PC-9 (cell line): Measurements from ENCODE around the gene BMP4. TPM values are rescaled to one million over a fixed set of nuclear protein-coding genes. Genes with fewer than 3 reads are reported as not detected.

ENCODE experiments used
- BruUV-seq: library from RNA; stranded (reverse); fragments of 400-500 nt; replicated peaks from 2 replicates; lab custom pipeline; 2021; lab: Mats Ljungman, UMichigan
- CTCF ChIA-PET: fragments of 300-600 bp; sonication (Branson Sonifier 250); formaldehyde crosslinking; loops from one replicate; lab custom pipeline; 2022; ENCODE audit warnings: antibody characterized with exemption; lab: Charles Lee
- POLR2A ChIA-PET: fragments of 300-600 bp; sonication (Branson Sonifier 250); formaldehyde crosslinking; loops from one replicate; lab custom pipeline; 2022; ENCODE audit warnings: antibody characterized with exemption; ENCODE audit not compliant: unreplicated experiment; lab: Charles Lee
- DNase-seq, 2 experiments: peaks; one replicate each; pipeline versions ENCODE4 v3.0.0 to v3.0.0-alpha.2; 2015 to 2022; ENCODE audit warnings: mixed read lengths in 1 of 2
- H2AFZ ChIP-seq: fragments of 200-600 bp; sonication (generic); 2 replicates; pipeline ENCODE4 v1.8.1; 2017; ENCODE audit warnings: antibody characterized with exemption
- H3F3A ChIP-seq: fragments of 200-600 bp; sonication (generic); 2 replicates; pipeline ENCODE4 v1.8.1; 2017; ENCODE audit warnings: antibody characterized with exemption, mild to moderate bottlenecking, low read depth; ENCODE audit not compliant: insufficient read depth
- H3K27ac ChIP-seq: fragments of 200-600 bp; sonication (generic); 2 replicates; pipeline ENCODE4 v1.6.1; 2016; ENCODE audit warnings: mixed run types
- H3K27me3 ChIP-seq: fragments of 200-600 bp; sonication (generic); 2 replicates; pipeline ENCODE4 v1.6.1; 2016; ENCODE audit warnings: low read depth, mixed run types; ENCODE audit not compliant: insufficient read depth
- H3K36me3 ChIP-seq: fragments of 200-600 bp; sonication (generic); 2 replicates; pipeline ENCODE4 v1.6.1; 2016; ENCODE audit warnings: low read depth, mixed run types
- H3K4me1 ChIP-seq: fragments of 200-600 bp; sonication (generic); replicated peaks from 2 replicates; pipeline ENCODE4 v1.6.1; 2016; ENCODE audit warnings: mixed run types; ENCODE audit not compliant: insufficient read depth
- H3K4me2 ChIP-seq: fragments of 200-600 bp; sonication (generic); 2 replicates; pipeline ENCODE4 v1.6.1; 2017; ENCODE audit warnings: mixed run types
- H3K4me3 ChIP-seq: fragments of 200-600 bp; sonication (generic); 2 replicates; pipeline ENCODE4 v1.6.1; 2016; ENCODE audit warnings: mixed run types
- H3K79me2 ChIP-seq: fragments of 200-600 bp; sonication (generic); 2 replicates; pipeline ENCODE4 v1.6.1; 2017; ENCODE audit warnings: low read depth, mixed run types
- H3K9me2 ChIP-seq: fragments of 200-600 bp; sonication (generic); 2 replicates; pipeline ENCODE4 v1.8.1; 2017; ENCODE audit warnings: mild to moderate bottlenecking; ENCODE audit not compliant: insufficient read depth
- H3K9me3 ChIP-seq: fragments of 200-600 bp; sonication (generic); 2 replicates; pipeline ENCODE4 v1.8.1; 2016; ENCODE audit warnings: low read depth; ENCODE audit not compliant: insufficient read depth
- H4K20me1 ChIP-seq: fragments of 200-600 bp; sonication (generic); 2 replicates; pipeline ENCODE4 v1.8.1; 2017; ENCODE audit not compliant: insufficient read depth
- CTCF ChIP-seq: fragments of 200-600 bp; sonication (generic); conservative IDR thresholded peaks from 2 replicates; pipeline ENCODE4 v1.6.1; 2017; ENCODE audit warnings: mixed run types, antibody characterized with exemption, mild to moderate bottlenecking, moderate library complexity
- EZH2 ChIP-seq: fragments of 200-600 bp; sonication (generic); IDR thresholded peaks from 2 replicates; pipeline ENCODE4 v1.8.0; 2017; ENCODE audit warnings: antibody characterized with exemption, low read depth
- intact Hi-C: fragments of 100-400 bp; cut with micrococcal nuclease; formaldehyde crosslinking; loops from one replicate; pipeline ENCODE4 v1.10.0; 2022; ENCODE audit not compliant: unreplicated experiment
- total RNA-seq: library from RNA; stranded (reverse); gene quantifications from 2 replicates; pipeline ENCODE4 v1.2.3, GENCODE V29; 2021

BMP4 gene
- total RNA-seq, 1 experiment from 2014 or later: 63.5 TPM

DNA sequence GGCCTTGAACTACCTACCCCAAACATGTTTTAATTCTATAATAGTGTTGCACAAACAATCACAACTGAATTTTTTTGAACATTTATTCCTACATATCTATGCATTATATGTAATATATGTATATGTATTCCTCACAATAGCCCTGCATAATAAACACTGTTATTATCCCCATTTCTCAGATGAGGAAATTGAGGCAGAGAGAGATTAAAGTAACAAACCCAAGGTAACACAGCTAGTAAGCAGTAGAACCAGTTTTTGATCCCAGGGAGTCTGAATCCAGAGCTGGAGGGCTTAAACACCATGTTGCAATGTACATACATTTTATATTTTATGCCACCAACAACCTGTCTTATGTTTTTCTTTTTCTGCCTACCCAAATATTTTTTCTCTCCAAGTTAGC lies 26.5 kb upstream of the BMP4 start:
- no peaks in the 10 kb centered on the region for H3K4me1 ChIP-seq
- H3K9me2 ChIP-seq: no peaks in the 10 kb centered on the region
- no peaks in the 10 kb centered on the region for H3K79me2 ChIP-seq
- CTCF ChIA-PET: no interaction called here
- no peak overlapping the region for H2AFZ ChIP-seq
- no peak for TF ChIP-seq EZH2
- TF ChIP-seq CTCF: no peak
- DNase-seq: no peak
- no peak overlapping the region for H3K4me2 ChIP-seq
- POLR2A ChIA-PET: no interaction called here
- no peaks in the 10 kb centered on the region for H3F3A ChIP-seq
- H3K27me3 ChIP-seq: no peaks in the 10 kb centered on the region
- intact Hi-C loops: no loop called here
- H3K36me3 ChIP-seq: no peaks in the 10 kb centered on the region
- no peak overlapping the region for H3K27ac ChIP-seq
- no peak overlapping the region for H3K4me3 ChIP-seq
- H4K20me1 ChIP-seq: no peaks in the 10 kb centered on the region
- BruUV-seq: no TSS peak
- H3K9me3 ChIP-seq: peaks cover 4% of the 10 kb centered on the region

DNA sequence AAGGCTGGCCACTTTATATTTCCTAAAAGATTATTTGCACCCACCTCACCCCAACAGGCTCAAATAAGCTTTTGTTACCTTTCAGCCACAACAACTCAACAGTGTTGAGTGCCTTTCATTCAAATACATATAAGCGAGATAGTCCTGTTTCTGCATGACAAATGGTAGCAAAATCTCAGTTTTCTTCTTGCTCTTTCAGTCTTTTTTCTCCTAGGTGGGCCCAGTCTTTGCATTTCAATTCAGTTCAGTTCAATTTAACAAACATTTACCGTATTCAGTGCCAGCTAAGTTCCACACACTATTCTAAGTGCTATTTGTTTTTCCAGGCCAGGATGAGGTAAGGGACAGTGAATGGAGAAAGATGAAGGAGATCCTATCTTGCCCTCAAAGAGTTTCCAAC lies 25.9 kb upstream of the BMP4 start:
- H3K4me1 ChIP-seq: no peaks in the 10 kb centered on the region
- no peak for DNase-seq
- H2AFZ ChIP-seq: no peak overlapping the region
- no TSS peak for BruUV-seq
- no peaks in the 10 kb centered on the region for H3K9me2 ChIP-seq
- H3K27me3 ChIP-seq: no peaks in the 10 kb centered on the region
- H3K27ac ChIP-seq: no peak overlapping the region
- H3K36me3 ChIP-seq: no peaks in the 10 kb centered on the region
- H4K20me1 ChIP-seq: no peaks in the 10 kb centered on the region
- H3K79me2 ChIP-seq: no peaks in the 10 kb centered on the region
- peaks cover 4% of the 10 kb centered on the region for H3K9me3 ChIP-seq
- intact Hi-C loops: no loop called here
- no peaks in the 10 kb centered on the region for H3F3A ChIP-seq
- POLR2A ChIA-PET: no interaction called here
- H3K4me2 ChIP-seq: no peak overlapping the region
- CTCF ChIA-PET: no interaction called here
- no peak overlapping the region for H3K4me3 ChIP-seq
- no peak for TF ChIP-seq EZH2
- no peak for TF ChIP-seq CTCF

DNA sequence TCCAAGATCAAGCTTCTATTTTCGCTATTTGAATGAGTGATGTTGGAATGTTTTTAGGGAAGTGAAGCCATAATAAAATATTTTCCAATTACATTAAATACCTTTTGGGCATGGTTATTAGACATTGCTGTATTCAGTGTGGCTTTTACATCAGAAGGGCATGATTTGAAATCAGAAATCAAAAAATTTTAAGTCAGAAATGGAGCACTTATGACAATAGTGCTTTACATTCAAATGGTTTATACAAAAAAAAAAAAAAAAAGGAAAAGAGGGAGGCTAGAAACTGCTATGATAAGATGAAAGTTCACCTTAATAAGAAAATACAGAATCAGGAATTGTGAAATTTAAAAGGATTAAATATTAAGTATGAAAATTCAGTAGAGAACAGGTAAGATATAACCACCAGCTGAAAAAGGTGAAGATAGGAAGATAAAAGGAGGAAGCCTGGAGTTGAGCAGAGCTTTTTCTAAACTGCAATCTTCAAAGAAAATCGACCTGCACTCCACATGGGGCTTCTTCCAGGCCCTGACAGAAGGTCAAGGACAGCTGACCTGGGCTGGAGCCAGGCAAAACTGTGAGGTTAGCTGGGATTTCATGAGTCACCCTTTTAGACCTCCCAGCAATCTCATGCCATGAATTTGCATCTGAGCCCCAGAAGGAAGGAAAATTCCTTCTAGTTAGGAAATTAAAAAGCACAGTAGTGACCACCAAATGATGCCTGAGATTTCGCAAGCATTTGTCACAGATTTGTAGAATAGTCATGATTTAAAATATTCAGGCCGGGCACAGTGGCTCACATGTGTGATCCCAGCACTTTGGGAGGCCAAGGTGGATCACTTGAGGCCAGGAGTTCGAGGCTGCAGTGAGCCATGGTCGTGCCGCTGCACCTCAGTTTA lies 23.4 kb upstream of the BMP4 start:
- Histone ChIP-seq H3K4me3 (no peak overlapping the region), H3K9me3 (peaks cover 4% of the 10 kb centered on the region), H3K4me2 (no peak overlapping the region), H3K4me1 (no peaks in the 10 kb centered on the region), H4K20me1 (no peaks in the 10 kb centered on the region), H3F3A (no peaks in the 10 kb centered on the region), H3K79me2 (no peaks in the 10 kb centered on the region), H3K36me3 (no peaks in the 10 kb centered on the region), H2AFZ (no peak overlapping the region), H3K9me2 (no peaks in the 10 kb centered on the region), H3K27me3 (no peaks in the 10 kb centered on the region), H3K27ac (no peak overlapping the region)
- CTCF ChIA-PET: no interaction called here
- peak; percentile 40 to 44 for DNase-seq
- POLR2A ChIA-PET: interaction anchor here (0.7 kb wide), 1 partner anchor 127 kb away, joined by 5 read pairs; no protein-coding TSS in a partner anchor
- TF ChIP-seq CTCF: no peak
- TF ChIP-seq EZH2: no peak
- intact Hi-C loops: loop anchor here (1.0 kb wide), 1 partner anchor 126 kb away; no protein-coding TSS in a partner anchor
- BruUV-seq: no TSS peak
